Measurements from ENCODE around the gene AURKAIP1. TPM values are rescaled to one million over a fixed set of nuclear protein-coding genes. Genes with fewer than 3 reads are reported as not detected.

Gene AURKAIP1
- polyA plus RNA-seq, 3 donors from 2014 or later, result 168 to 216 (median 190) TPM

DNA sequence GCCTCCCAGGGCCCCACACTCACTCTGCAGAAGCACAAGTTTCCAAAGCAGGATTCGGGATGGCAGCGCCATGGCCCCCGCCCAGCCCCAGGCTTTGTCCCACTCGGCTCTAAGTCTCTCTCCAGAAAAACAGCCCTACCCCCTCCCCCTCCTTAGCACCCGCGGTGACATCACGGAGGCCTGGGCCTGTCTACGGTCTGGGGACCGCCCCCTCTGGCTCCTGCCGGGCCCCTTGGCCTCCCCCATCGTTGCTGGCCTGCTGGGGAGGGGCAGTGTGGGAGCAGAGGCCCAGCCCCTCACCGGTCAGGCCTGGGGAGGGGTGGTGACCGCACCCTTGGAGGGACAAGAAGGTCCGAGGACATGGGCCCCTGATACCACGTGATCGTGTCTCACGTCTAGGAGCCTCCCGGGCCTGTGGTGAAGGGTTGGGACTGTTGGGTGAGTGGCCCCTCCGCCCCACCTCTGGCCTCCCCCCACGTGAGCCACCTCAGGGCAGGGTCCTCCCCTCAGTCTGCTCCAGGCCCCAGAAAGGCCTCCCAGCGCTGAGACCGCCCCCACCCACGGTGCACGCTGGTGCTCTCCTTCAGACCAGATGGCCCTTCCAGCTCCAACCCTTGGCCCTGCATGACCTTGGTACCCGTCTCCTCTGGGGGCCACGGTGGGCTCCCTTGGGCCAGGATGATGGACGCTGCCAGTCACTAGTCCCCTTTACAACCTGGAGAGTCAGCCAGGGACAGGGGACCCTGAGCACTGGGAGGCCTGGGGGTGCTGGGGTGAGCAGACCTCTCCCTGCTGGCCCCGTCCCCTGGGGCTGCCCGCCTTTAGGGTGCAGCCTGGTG lies 16.4 kb downstream of the AURKAIP1 start, which contains the start of gene MXRA8:
Gene MXRA8, minus strand, starts transcription at position 123 of the 839 bp plus-strand sequence. Its CDS starts 51 bp downstream, at position 72.
- Mint-ChIP-seq H3K4me1 (peaks cover 0 to 2% of the 10 kb centered on the region in 2 donors), H3K4me3 (no peak within 1 kb of the TSS), H3K27ac (peak within 1 kb of the TSS in 1 of 6 donors; percentile 24), H3K36me3 (no peaks in the 10 kb centered on the region), H3K9me3 (no peaks in the 10 kb centered on the region), H3K27me3 (ENCODE audit: low read depth in 3 of 3) (peaks cover 2 to 5% (median 5%) of the 10 kb centered on the region in 3 donors)
- DNase-seq, result no peak

- no peak for DNase-seq
- Mint-ChIP-seq H3K4me1 (peaks cover 0 to 2% of the 10 kb centered on the region in 2 donors), H3K27me3 (ENCODE audit: low read depth in 3 of 3) (peaks cover 2 to 5% (median 5%) of the 10 kb centered on the region in 3 donors), H3K9me3 (no peaks in the 10 kb centered on the region), H3K4me3 (no peak overlapping the region), H3K27ac (no peak overlapping the region), H3K36me3 (no peaks in the 10 kb centered on the region)
These were observed 17.1 kb downstream of the AURKAIP1 start for GRCh38 chr1:1357871-1358432.

DNA sequence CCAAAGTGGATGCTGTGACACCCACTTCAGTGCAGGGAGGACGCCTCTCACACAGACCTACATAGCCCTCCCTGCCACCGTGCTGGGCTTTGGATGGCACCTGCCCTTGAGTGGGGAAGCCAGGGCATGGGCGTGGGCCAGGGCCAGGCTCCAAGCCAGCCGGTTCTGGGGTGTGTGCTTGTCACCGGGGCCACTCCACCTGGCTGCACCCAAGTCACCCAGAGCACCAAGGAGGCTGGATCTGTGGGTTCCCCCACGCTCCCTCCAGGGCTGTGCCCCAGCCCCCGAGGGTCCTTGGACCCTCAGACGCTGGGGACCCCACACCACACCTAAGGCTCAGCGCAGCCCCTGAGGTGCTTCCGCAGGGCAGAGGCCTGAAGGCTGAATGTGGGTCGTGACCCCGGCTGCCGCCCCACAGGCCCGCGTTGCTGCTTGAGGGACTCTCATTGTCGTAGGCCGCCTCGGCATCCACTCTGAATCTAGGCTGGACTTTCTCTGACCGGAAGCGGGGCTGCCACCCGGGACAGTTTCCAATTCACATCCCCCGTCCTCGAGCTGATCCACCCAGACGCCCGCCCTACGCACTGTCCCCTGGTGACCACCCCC lies 18.1 kb downstream of the AURKAIP1 start:
- H3K9me3 Mint-ChIP-seq, result no peaks in the 10 kb centered on the region
- H3K4me1 Mint-ChIP-seq, result peaks cover 0 to 3% of the 10 kb centered on the region in 2 donors
- no peak overlapping the region for H3K4me3 Mint-ChIP-seq
- DNase-seq, result no peak
- no peak overlapping the region for H3K27ac Mint-ChIP-seq
- H3K36me3 Mint-ChIP-seq, result no peaks in the 10 kb centered on the region
- peaks cover 5 to 8% (median 6%) of the 10 kb centered on the region in 3 donors for H3K27me3 Mint-ChIP-seq (ENCODE audit: low read depth in 3 of 3)

DNA sequence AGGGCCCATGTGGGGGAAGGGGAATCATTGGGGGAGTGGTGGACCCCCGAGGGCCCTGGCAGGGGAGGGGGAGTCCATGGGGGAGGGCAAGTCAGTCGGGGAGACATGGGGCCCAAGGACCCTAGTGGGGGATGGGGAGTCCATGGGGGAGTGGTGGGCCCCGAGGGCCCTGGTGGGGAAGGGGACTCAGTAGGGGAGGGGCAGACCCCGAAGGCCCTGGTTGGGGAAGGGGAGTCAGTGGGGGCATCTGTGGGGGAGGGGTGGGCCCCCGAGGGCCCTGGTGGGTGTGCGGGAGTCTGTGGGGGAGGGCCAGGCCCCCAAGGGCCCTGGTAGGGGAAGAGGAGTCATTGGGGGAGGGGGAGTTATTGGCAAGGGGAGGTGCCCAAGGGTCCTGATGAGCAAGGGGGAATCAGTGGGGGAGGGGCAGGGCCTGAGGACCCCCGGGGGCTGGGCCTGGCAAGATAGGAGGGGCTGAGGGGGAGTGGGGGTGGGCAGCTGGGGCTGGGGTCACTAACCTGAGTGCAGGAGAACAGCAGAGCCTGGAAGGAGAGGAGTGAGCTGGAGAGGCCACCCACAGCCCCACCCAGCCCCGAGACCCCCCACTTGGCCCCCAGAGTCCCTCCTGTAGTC lies 18.7 kb downstream of the AURKAIP1 start:
- DNase-seq, result no peak
- Mint-ChIP-seq H3K9me3 (no peaks in the 10 kb centered on the region), H3K4me1 (peaks cover 0 to 3% of the 10 kb centered on the region in 2 donors), H3K27me3 (ENCODE audit: low read depth in 3 of 3) (peaks cover 5 to 8% (median 6%) of the 10 kb centered on the region in 3 donors), H3K36me3 (no peaks in the 10 kb centered on the region), H3K4me3 (no peak overlapping the region), H3K27ac (no peak overlapping the region)

GRCh38 chr1:1355416-1355815 lies 19.6 kb downstream of the AURKAIP1 start:
- Mint-ChIP-seq H3K27ac (no peak overlapping the region), H3K27me3 (ENCODE audit: low read depth in 3 of 3) (peaks cover 5 to 6% (median 6%) of the 10 kb centered on the region in 3 donors), H3K36me3 (no peaks in the 10 kb centered on the region), H3K4me3 (no peak overlapping the region), H3K4me1 (peaks cover 0 to 3% of the 10 kb centered on the region in 2 donors), H3K9me3 (no peaks in the 10 kb centered on the region)
- peak in 1 of 3 donors; percentile 22 for DNase-seq

DNA sequence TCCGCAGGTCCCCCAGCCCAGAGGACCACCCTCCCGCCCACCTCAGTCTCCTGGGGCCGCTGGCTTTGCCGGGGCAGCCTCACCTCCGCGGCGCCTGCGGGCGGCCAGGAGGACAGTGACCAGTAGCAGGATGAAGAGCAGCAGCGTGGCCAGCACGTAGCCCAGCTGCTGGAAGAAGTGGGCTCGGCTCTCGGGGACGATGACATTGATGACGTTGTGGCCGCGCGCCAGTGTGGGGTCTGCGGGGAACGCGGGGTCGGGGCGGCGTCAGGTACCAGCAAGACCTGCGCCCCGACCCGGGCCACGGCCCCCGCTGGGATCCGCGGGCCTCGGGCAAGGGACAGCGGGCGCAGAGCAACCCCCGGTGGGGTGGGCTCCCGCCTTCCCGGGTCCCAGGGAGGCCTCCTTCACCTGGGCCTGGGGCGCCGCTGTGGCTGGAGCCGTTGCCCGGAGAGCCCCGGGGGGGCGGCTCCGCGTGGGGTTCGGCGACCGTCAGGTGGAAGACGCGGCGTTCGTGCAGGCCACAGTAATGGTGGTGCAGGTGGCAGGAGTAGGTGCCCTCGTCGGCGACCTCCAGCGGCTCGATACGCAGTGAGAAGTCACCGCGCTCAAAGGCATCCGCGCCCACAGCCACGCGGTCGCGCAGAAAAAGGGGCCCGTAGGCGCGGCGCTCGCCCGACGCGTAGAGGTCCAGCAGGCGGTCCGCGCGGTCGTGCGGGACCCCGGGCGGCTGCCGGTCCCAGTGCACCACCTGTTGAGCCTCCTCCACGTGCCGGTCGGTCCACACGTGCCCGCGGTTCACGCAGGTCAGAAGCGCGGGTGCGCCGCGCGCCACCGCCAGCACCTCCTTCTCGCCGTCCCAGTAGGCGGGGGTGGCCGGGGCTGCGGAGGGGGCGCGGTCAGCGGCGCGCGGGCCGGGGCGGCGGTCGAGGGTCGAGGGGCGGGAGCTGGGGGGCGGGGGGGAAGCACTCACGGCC lies 20.4 kb downstream of the AURKAIP1 start:
- H3K27me3 Mint-ChIP-seq (ENCODE audit: low read depth in 3 of 3), result peaks cover 5 to 6% (median 6%) of the 10 kb centered on the region in 3 donors
- H3K4me3 Mint-ChIP-seq, result peak overlapping the region in 1 of 5 donors; percentile 33
- H3K27ac Mint-ChIP-seq, result no peak overlapping the region
- H3K36me3 Mint-ChIP-seq, result no peaks in the 10 kb centered on the region
- peaks cover 0 to 3% of the 10 kb centered on the region in 2 donors for H3K4me1 Mint-ChIP-seq
- no peaks in the 10 kb centered on the region for H3K9me3 Mint-ChIP-seq
- DNase-seq, result no peak

DNA sequence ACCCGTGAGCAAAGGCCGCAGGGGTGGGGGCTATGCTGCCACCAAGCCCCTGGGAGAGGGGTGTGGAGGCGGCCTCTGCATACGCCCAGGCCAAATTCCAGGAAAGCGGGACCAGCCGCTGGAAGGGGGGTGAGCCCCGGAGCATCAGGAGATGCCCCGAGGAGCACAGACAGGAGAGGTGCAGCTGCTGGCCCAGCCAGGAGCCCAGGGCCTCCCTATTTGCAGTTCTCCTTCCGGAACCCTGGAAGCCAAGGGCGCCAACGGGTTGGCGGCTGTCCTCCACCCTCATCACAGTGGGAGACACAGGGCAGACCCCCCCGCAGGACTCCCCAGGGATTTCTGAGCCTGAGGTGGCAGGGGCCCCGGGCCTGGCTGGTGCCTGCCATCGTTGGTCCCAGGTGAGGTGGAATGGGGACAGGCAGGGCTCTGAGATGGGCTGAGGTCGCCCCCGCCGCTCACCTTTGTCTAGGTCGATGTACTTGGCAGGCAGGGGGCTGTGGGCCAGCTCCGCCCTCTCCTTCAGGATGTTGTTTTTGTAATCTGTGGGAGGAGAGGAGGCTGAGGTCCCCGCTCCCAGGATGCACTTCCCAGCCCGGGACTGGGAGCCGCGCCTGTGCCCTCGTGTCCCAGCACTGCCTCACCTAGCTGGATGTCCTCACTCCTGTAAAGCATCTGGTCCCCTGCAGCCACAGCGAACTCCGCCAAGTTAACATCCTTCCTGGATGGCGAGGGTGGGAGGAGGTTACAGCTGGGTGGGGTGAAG lies 21.4 kb downstream of the AURKAIP1 start:
- DNase-seq, result no peak
- H3K9me3 Mint-ChIP-seq, result no peaks in the 10 kb centered on the region
- H3K27ac Mint-ChIP-seq, result no peak overlapping the region
- H3K4me3 Mint-ChIP-seq, result no peak overlapping the region
- H3K27me3 Mint-ChIP-seq (ENCODE audit: low read depth in 3 of 3), result peaks cover 3 to 6% (median 4%) of the 10 kb centered on the region in 3 donors
- H3K36me3 Mint-ChIP-seq, result no peaks in the 10 kb centered on the region
- H3K4me1 Mint-ChIP-seq, result peaks cover 0 to 3% of the 10 kb centered on the region in 2 donors

DNA sequence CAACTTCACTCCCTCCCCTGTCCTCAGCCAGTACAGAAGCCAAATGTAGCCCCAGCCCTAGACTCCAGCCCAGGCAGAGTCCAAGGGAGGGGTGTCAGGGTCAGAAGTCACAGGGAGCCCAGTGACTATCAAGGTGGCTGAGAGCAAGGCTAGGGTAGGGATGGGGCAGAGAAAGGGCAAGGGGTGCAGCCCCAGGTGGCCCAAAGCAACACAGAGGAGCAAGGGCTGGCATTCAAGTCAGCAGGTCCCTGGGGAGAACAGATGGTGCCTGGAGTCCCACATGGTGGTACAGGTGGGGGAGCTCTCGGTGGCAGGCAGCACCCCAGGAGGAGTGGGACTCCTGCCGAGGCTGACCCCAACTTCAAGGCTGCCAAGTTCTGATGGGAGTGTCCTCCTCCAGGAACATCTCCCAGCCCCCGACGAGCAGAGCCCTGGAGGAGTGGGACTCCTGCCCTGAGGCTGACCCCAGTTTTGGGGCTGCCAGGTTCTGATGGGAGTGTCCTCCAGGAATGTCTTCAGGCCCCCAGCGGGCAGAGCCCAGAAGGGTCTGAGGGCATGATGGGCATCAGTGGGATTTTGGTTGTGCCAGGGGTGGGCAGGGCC lies 22.1 kb downstream of the AURKAIP1 start:
- H3K27ac Mint-ChIP-seq, result peak overlapping the region in 1 of 6 donors; percentile 62
- no peak for DNase-seq
- H3K9me3 Mint-ChIP-seq, result no peaks in the 10 kb centered on the region
- no peaks in the 10 kb centered on the region for H3K36me3 Mint-ChIP-seq
- H3K27me3 Mint-ChIP-seq (ENCODE audit: low read depth in 3 of 3), result peaks cover 4 to 5% (median 4%) of the 10 kb centered on the region in 3 donors
- peaks cover 0 to 6% of the 10 kb centered on the region in 2 donors for H3K4me1 Mint-ChIP-seq
- peak overlapping the region in 4 of 5 donors; percentile 40 to 76 (median 58) for H3K4me3 Mint-ChIP-seq

DNA sequence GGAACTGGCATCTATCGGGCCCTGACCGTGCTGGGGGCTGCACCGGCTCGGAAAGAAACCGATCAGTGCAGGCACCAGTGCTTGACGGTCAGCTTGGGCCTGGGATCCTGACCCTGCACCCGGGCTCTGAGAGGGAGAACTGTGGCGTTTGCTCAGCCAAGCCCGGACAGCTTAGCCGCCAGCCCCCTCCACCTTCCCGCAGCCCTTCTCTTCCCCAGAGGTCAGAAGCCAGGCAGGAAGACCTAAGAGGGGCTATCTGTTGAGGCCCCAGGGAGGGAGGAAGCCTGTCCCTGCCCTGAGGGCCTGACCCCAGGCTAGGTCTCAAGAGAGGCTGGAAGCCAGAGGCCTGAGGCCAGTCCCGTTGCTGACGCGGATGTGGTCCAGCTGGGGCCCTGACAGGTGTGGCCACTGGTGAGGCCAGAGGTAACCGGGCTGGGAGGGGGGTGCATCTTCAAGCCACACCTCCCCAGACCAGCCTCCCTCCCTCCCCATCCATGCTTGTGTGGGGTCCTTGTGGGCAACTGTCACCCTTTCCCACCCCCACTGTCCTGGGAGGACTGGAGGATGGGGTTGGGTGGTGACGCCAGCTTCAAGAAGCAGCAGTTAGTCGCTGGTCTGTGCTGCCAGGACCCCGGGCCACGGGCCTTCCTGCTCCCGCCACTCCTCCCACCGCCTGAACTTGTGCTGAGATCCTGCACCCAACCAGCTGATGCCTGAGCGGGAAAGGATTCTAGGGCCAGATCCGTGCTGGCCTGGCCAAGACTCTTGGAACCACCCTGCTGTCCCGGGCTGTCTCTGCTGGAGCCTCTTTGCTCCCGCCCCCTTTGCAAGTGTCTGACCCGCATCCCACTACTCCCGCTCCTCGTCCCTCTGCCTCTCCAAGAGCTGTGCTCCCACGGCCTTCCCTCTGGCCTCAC lies 23.2 kb downstream of the AURKAIP1 start:
- Mint-ChIP-seq H3K9me3 (no peaks in the 10 kb centered on the region), H3K4me3 (peak overlapping the region; percentile 54 to 76 (median 62)), H3K27me3 (ENCODE audit: low read depth in 3 of 3) (peaks cover 2 to 4% (median 3%) of the 10 kb centered on the region in 3 donors), H3K4me1 (peaks cover 0 to 16% of the 10 kb centered on the region in 2 donors), H3K36me3 (no peaks in the 10 kb centered on the region), H3K27ac (peak overlapping the region in 4 of 6 donors; percentile 45 to 83 (median 69))
- no peak for DNase-seq

- Mint-ChIP-seq H3K27me3 (ENCODE audit: low read depth in 3 of 3) (peaks cover 2 to 4% (median 3%) of the 10 kb centered on the region in 3 donors), H3K4me1 (peaks cover 0 to 17% of the 10 kb centered on the region in 2 donors), H3K4me3 (peak within 1 kb of the TSS; percentile 65 to 85 (median 71)), H3K9me3 (no peaks in the 10 kb centered on the region), H3K27ac (peak within 1 kb of the TSS in 2 of 6 donors; percentile 32 to 69), H3K36me3 (no peaks in the 10 kb centered on the region)
- peak; percentile 83 to 86 (median 85) for DNase-seq
These were observed 25.6 kb downstream of the AURKAIP1 start, which contains the start of gene DVL1 for GRCh38 chr1:1349256-1350012. DVL1 (minus strand) TSS chr1:1349418; CDS start chr1:1349065, 353 bp downstream.

All from immature natural killer cell (primary cell).